H1 (cell line): ENCODE measurements around the gene SLC35E1. TPM values are rescaled to one million over a fixed set of nuclear protein-coding genes. Genes with fewer than 3 reads are reported as not detected.

Experiments
- CTCF ChIA-PET: fragments of 300-600 bp; sonication (Branson Sonifier 250); formaldehyde crosslinking; loops from one replicate; lab custom pipeline; 2021; ENCODE audit not compliant: partially characterized antibody; lab: Charles Lee
- POLR2A ChIA-PET: fragments of 300-600 bp; sonication (Branson Sonifier 250); formaldehyde crosslinking; loops from one replicate; lab custom pipeline; 2021; ENCODE audit warnings: inconsistent platforms; ENCODE audit not compliant: partially characterized antibody; lab: Charles Lee
- DNase-seq, 2 experiments: peaks; one replicate each; pipeline versions ENCODE4 v3.0.0 to v3.0.0-alpha.2; 2010 to 2022; ENCODE audit warnings: low spot score in 2 of 2, low read depth in 1 of 2, mixed read lengths in 1 of 2
- FAIRE-seq: peaks from 2 replicates; lab custom pipeline; 2011; peaks lifted over from hg19 to GRCh38; lab: Jason Lieb, UNC
- H2AFZ ChIP-seq: 2 replicates; pipeline ENCODE4 v1.8.1; 2012; ENCODE audit warnings: low read length, inconsistent platforms
- H2AK5ac ChIP-seq: 2 replicates; pipeline ENCODE4 v1.6.1; 2013; ENCODE audit warnings: low read depth, low read length
- H2BK120ac ChIP-seq: replicated peaks from 2 replicates; pipeline ENCODE3; 2013; ENCODE audit warnings: low read depth, low read length, inconsistent platforms
- H2BK12ac ChIP-seq: 2 replicates; pipeline ENCODE4 v1.6.1; 2013; ENCODE audit warnings: low read depth, low read length
- H2BK15ac ChIP-seq: 2 replicates; pipeline ENCODE4 v1.6.1; 2013; ENCODE audit warnings: low read length
- H2BK20ac ChIP-seq: 2 replicates; pipeline ENCODE4 v1.6.1; 2013; ENCODE audit warnings: low read length
- H2BK5ac ChIP-seq: 2 replicates; pipeline ENCODE4 v1.6.1; 2013; ENCODE audit warnings: low read depth, low read length
- H3K14ac ChIP-seq: 2 replicates; pipeline ENCODE4 v1.6.1; 2013; ENCODE audit warnings: inconsistent platforms; ENCODE audit not compliant: insufficient read length
- H3K18ac ChIP-seq: 2 replicates; pipeline ENCODE4 v1.6.1; 2013; ENCODE audit warnings: low read length; ENCODE audit errors: extremely low read depth
- H3K23ac ChIP-seq: 2 replicates; pipeline ENCODE4 v1.6.1; 2013; ENCODE audit warnings: inconsistent platforms; ENCODE audit not compliant: insufficient read length
- H3K23me2 ChIP-seq: 2 replicates; pipeline ENCODE4 v1.6.1; 2013; ENCODE audit warnings: low read depth, low read length
- H3K27ac ChIP-seq: 2 replicates; pipeline ENCODE4 v1.6.1; 2011; ENCODE audit warnings: low read depth, low read length, inconsistent platforms
- H3K27me3 ChIP-seq, 4 experiments: replicated peaks in 1 of 4; 1 replicate in 1 of 4; 2 replicates in 3 of 4; pipeline versions ENCODE4 v1.6.1 to v1.8.1; 2011 to 2013; ENCODE audit warnings: low read length in 3 of 4, mild to moderate bottlenecking in 3 of 4, inconsistent platforms in 2 of 4, mixed read lengths in 2 of 4, moderate library complexity in 1 of 4; ENCODE audit not compliant: control insufficient read depth in 3 of 4, insufficient read depth in 3 of 4; ENCODE audit errors: extremely low read depth in 1 of 4
- H3K36me3 ChIP-seq, 4 experiments: 2 replicates each; pipeline versions ENCODE4 v1.6.1 to v1.8.1; 2011 to 2013; ENCODE audit warnings: mild to moderate bottlenecking in 4 of 4, low read length in 3 of 4, moderate library complexity in 2 of 4, control low read depth in 1 of 4, inconsistent platforms in 1 of 4; ENCODE audit not compliant: insufficient read depth in 4 of 4, control insufficient read depth in 2 of 4
- H3K4ac ChIP-seq: replicated peaks from 2 replicates; pipeline ENCODE3; 2013; ENCODE audit warnings: low read length, low read depth, mixed read lengths, inconsistent platforms; ENCODE audit not compliant: insufficient read length
- H3K4me1 ChIP-seq, 4 experiments: replicated peaks in 1 of 4; 1 replicate in 1 of 4; 2 replicates in 3 of 4; pipeline versions ENCODE4 v1.6.1 to v1.8.1; 2011 to 2013; ENCODE audit warnings: low read length in 3 of 4, inconsistent platforms in 2 of 4, mixed read lengths in 1 of 4; ENCODE audit not compliant: insufficient read depth in 4 of 4, control insufficient read depth in 3 of 4
- H3K4me2 ChIP-seq, 2 experiments: 2 replicates each; pipeline versions ENCODE4 v1.6.1 to v1.8.1; 2011 to 2013; ENCODE audit warnings: low read depth in 2 of 2, low read length in 2 of 2, control low read depth in 1 of 2, inconsistent platforms in 1 of 2, mild to moderate bottlenecking in 1 of 2; ENCODE audit not compliant: insufficient read depth in 1 of 2
- H3K4me3 ChIP-seq, 4 experiments: fragments of 200-600, 300-600 bp in 1 of 4; sonication (generic), shearing (Covaris generic), sonication (Bioruptor Twin) in 1 of 4; 2 replicates each; pipeline versions ENCODE4 v1.5.1 to v1.8.1; 2011 to 2016; ENCODE audit warnings: low read length in 4 of 4, low read depth in 3 of 4, control low read depth in 2 of 4, inconsistent platforms in 2 of 4, mild to moderate bottlenecking in 2 of 4, mixed read lengths in 1 of 4, moderate library complexity in 1 of 4; ENCODE audit not compliant: insufficient read depth in 2 of 4; ENCODE audit errors: extremely low read depth in 1 of 4
- H3K56ac ChIP-seq: replicated peaks from 2 replicates; pipeline ENCODE3; 2013; ENCODE audit warnings: low read depth, mild to moderate bottlenecking, mixed read lengths, low read length, inconsistent platforms; ENCODE audit not compliant: insufficient read length
- H3K79me1 ChIP-seq: 2 replicates; pipeline ENCODE4 v1.6.1; 2013; ENCODE audit warnings: low read depth, low read length, control low read depth
- H3K79me2 ChIP-seq, 2 experiments: 2 replicates each; pipeline versions ENCODE4 v1.6.1 to v1.8.1; 2012 to 2013; ENCODE audit warnings: low read length in 2 of 2, mild to moderate bottlenecking in 2 of 2, inconsistent platforms in 1 of 2; ENCODE audit not compliant: insufficient read depth in 2 of 2, control insufficient read depth in 1 of 2
- H3K9ac ChIP-seq, 4 experiments: replicated peaks in 1 of 4; 1 replicate in 1 of 4; 2 replicates in 3 of 4; pipeline versions ENCODE4 v1.6.1 to v1.8.1; 2011 to 2013; ENCODE audit warnings: low read depth in 3 of 4, low read length in 3 of 4, control low read depth in 2 of 4, mild to moderate bottlenecking in 2 of 4, moderate library complexity in 2 of 4, inconsistent platforms in 1 of 4; ENCODE audit errors: extremely low read depth in 1 of 4
- H3K9me3 ChIP-seq, 2 experiments: 2 replicates each; pipeline versions ENCODE4 v1.6.1 to v1.8.1; 2012 to 2013; ENCODE audit warnings: mild to moderate bottlenecking in 2 of 2, moderate library complexity in 2 of 2, control low read depth in 1 of 2, inconsistent platforms in 1 of 2, low read depth in 1 of 2, low read length in 1 of 2, mixed read lengths in 1 of 2; ENCODE audit not compliant: insufficient read depth in 2 of 2
- H4K20me1 ChIP-seq, 2 experiments: replicated peaks in 1 of 2; 2 replicates each; pipeline versions ENCODE3 to v1.8.1; 2011 to 2013; ENCODE audit warnings: inconsistent platforms in 2 of 2, low read length in 2 of 2, mild to moderate bottlenecking in 1 of 2; ENCODE audit not compliant: insufficient read depth in 2 of 2, control insufficient read depth in 1 of 2
- H4K5ac ChIP-seq: 2 replicates; pipeline ENCODE4 v1.6.1; 2013; ENCODE audit warnings: low read length, low read depth, mixed read lengths, inconsistent platforms; ENCODE audit not compliant: insufficient read length
- H4K8ac ChIP-seq: 2 replicates; pipeline ENCODE4 v1.8.0; 2013; ENCODE audit warnings: mild to moderate bottlenecking, moderate library complexity, low read length, inconsistent platforms; ENCODE audit not compliant: insufficient read depth; ENCODE audit errors: extremely low read depth
- H4K91ac ChIP-seq: replicated peaks from 2 replicates; pipeline ENCODE3; 2013; ENCODE audit warnings: low read length, mixed read lengths, inconsistent platforms; ENCODE audit not compliant: insufficient read length
- POLR2AphosphoS5 ChIP-seq: IDR thresholded peaks from 2 replicates; pipeline ENCODE4 v1.6.1; 2011; ENCODE audit warnings: low read depth, low read length
- SIN3A ChIP-seq, 2 experiments: IDR thresholded peaks in 1 of 2; conservative IDR thresholded peaks in 1 of 2; 2 replicates each; pipeline ENCODE4 v1.6.1; 2011 to 2012; ENCODE audit warnings: low read length in 2 of 2, improper control_type of control experiment in 1 of 2, low read depth in 1 of 2, mild to moderate bottlenecking in 1 of 2
- SP4 ChIP-seq: IDR thresholded peaks from 2 replicates; pipeline ENCODE4 v1.6.1; 2012; ENCODE audit warnings: low read length, inconsistent platforms
- WGBS, 2 experiments: shearing (Covaris generic) in 1 of 2; methylation state at CpG; one replicate each; pipeline versions ENCODE4 v1.1.6 to v1.1.7; 2013 to 2015; ENCODE audit warnings: low lambda C conversion rate in 2 of 2, mixed read lengths in 2 of 2, inconsistent platforms in 1 of 2, low coverage in 1 of 2, missing lambda C conversion rate in 1 of 2; ENCODE audit not compliant: insufficient replicate concordance in 2 of 2, insufficient coverage in 1 of 2, insufficient read length in 1 of 2; ENCODE audit errors: extremely low coverage in 1 of 2, missing lambda C conversion rate in 1 of 2; 5-methylcytosine and 5-hydroxymethylcytosine counted together
- polyA plus RNA-seq, 7 experiments: library from polyadenylated mRNA; depleted of rRNA in 3 of 7; stranded (reverse) in 5 of 7; unstranded in 2 of 7; fragments of >200 nt in 5 of 7; fragments of 200-250 nt in 2 of 7; gene quantifications; 1 replicate in 5 of 7; 2 replicates in 1 of 7; 4 replicates in 1 of 7; pipeline versions ENCODE4 v1.2.1 to v1.2.3, GENCODE V29; 2011 to 2013; ENCODE audit warnings: missing spikeins in 2 of 7, mixed read lengths in 2 of 7
- total RNA-seq: library from RNA; stranded (reverse); fragmentation: NEBNext Ultra II Directional; extraction: Animal tissue kit (Norgen Biotek cat#: 25700); gene quantifications from 2 replicates; pipeline ENCODE4 v1.2.1, GENCODE V29; 2021

Gene SLC35E1
- total and polyA plus RNA-seq, 2 of the 8 experiments (the other 6 are each of a cell fraction or from before 2014, with no cell fraction given) = 26.0 to 31.9 TPM

- H3K79me1 ChIP-seq = peaks cover 68% of the 10 kb centered on the region
- no peak overlapping the region for H3K14ac ChIP-seq
- WGBS, 2 experiments = 83% methylated on average over 7 of the region's 7 CpGs; no CpG with 5 or more reads in 1 of the 2 experiments
- peaks cover 0 to 7% (median 3%) of the 10 kb centered on the region in 4 experiments; a peak in 4 of 7 replicates for H3K4me1 ChIP-seq
- H3K9ac ChIP-seq = no peak overlapping the region
- H2AK5ac ChIP-seq = no peak overlapping the region
- H2BK12ac ChIP-seq = no peak overlapping the region
- no peak overlapping the region for H2AFZ ChIP-seq
- H3K4me3 ChIP-seq = no peak overlapping the region
- H3K79me2 ChIP-seq = peaks cover 27 to 98% of the 10 kb centered on the region in 2 experiments
- no peak overlapping the region for H4K8ac ChIP-seq
- TF ChIP-seq SIN3A (conservative IDR thresholded peaks at IDR 0.05 in 1 of 2, IDR thresholded peaks at IDR 0.05 in 1 of 2; ENCODE audit: low read depth in 1 of 2, low read length in 2 of 2) (no peak), POLR2AphosphoS5 (no peak), SP4 (no peak)
- no peak overlapping the region for H3K56ac ChIP-seq
- no peak overlapping the region for H2BK20ac ChIP-seq
- no peaks in the 10 kb centered on the region for H3K23me2 ChIP-seq
- DNase-seq (no peak), FAIRE-seq (no peak)
- H3K23ac ChIP-seq = no peak overlapping the region
- H3K27me3 ChIP-seq = no peaks in the 10 kb centered on the region
- H3K27ac ChIP-seq = no peak overlapping the region
- no peaks in the 10 kb centered on the region for H3K9me3 ChIP-seq
- H2BK5ac ChIP-seq = no peak overlapping the region; the same call in 1 of the 2 replicates
- H4K91ac ChIP-seq = no peak overlapping the region
- no peak overlapping the region for H4K5ac ChIP-seq
- H3K4ac ChIP-seq = no peak overlapping the region
- H4K20me1 ChIP-seq = peaks cover 44 to 70% of the 10 kb centered on the region in 2 experiments
- H2BK15ac ChIP-seq = no peak overlapping the region
- CTCF ChIA-PET = interaction anchor here (0.9 kb wide), 1 partner anchor 24 kb away, joined by 3 read pairs; no protein-coding TSS in a partner anchor
- no peak overlapping the region for H2BK120ac ChIP-seq
- no peak overlapping the region for H3K18ac ChIP-seq
- H3K36me3 ChIP-seq = peaks cover 0 to 5% (median 0%) of the 10 kb centered on the region in 4 experiments; a peak in 5 of 8 replicates
- H3K4me2 ChIP-seq = no peak overlapping the region; a peak in 1 of 4 replicates
- POLR2A ChIA-PET = interaction anchor here (1.3 to 3.4 kb wide), 2 partner anchors 9 to 71 kb away, joined by 3 to 22 read pairs; partner anchors contain the start of gene MED26
Measured at GRCh38 chr19:16619457-16619856, 47.2 kb upstream of the SLC35E1 start.
